Activated naive CD8-positive, alpha-beta T cell treated with anti-CD3 and anti-CD28 coated beads for 36 hours (primary cell): ENCODE measurements around the gene MAGEB16. TPM values are rescaled to one million over a fixed set of nuclear protein-coding genes. Genes with fewer than 3 reads are reported as not detected.

Experiments
- DNase-seq: peaks from one replicate; pipeline ENCODE4 v3.0.0; 2021
- H3K27ac Mint-ChIP-seq: one replicate; pipeline ENCODE4 v1.8.0; 2022; ENCODE audit warnings: mild to moderate bottlenecking, moderate library complexity, mixed read lengths
- H3K27me3 Mint-ChIP-seq: one replicate; pipeline ENCODE4 v1.8.0; 2022; ENCODE audit warnings: mild to moderate bottlenecking, mixed read lengths
- H3K36me3 Mint-ChIP-seq: one replicate; pipeline ENCODE4 v1.8.0; 2021; ENCODE audit warnings: mild to moderate bottlenecking, mixed read lengths
- H3K4me1 Mint-ChIP-seq: one replicate; pipeline ENCODE4 v1.8.0; 2021; ENCODE audit warnings: mixed read lengths
- H3K4me3 Mint-ChIP-seq: one replicate; pipeline ENCODE4 v1.8.0; 2022; ENCODE audit warnings: mild to moderate bottlenecking, moderate library complexity, mixed read lengths
- H3K9me3 Mint-ChIP-seq: one replicate; pipeline ENCODE4 v1.8.0; 2022; ENCODE audit warnings: mixed read lengths
- total RNA-seq, 2 experiments: library from RNA; stranded (reverse); gene quantifications; one replicate each; pipeline ENCODE4 v1.2.3, GENCODE V29; 2021

Gene MAGEB16
- not detected for total RNA-seq

GRCh38 chrX:35798042-35798441 is at the start of gene MAGEB16:
Gene MAGEB16 (plus strand): TSS chrX:35798342. CDS start chrX:35802197, 3,855 bp downstream.
- Mint-ChIP-seq H3K4me1 (no peaks in the 10 kb centered on the region), H3K27ac (no peak within 1 kb of the TSS), H3K27me3 (no peaks in the 10 kb centered on the region), H3K4me3 (no peak within 1 kb of the TSS), H3K9me3 (no peaks in the 10 kb centered on the region), H3K36me3 (no peaks in the 10 kb centered on the region)
- no peak for DNase-seq

- no peaks in the 10 kb centered on the region for H3K4me1 Mint-ChIP-seq
- no peaks in the 10 kb centered on the region for H3K27me3 Mint-ChIP-seq
- no peak overlapping the region for H3K27ac Mint-ChIP-seq
- H3K36me3 Mint-ChIP-seq, result no peaks in the 10 kb centered on the region
- H3K9me3 Mint-ChIP-seq, result no peaks in the 10 kb centered on the region
- DNase-seq, result no peak
- H3K4me3 Mint-ChIP-seq, result no peak overlapping the region
Observed at GRCh38 chrX:35773958-35774564, 24.1 kb upstream of the MAGEB16 start.

GRCh38 chrX:35785075-35785474 is 13.1 kb upstream of the MAGEB16 start:
- Mint-ChIP-seq H3K4me1 (no peaks in the 10 kb centered on the region), H3K4me3 (no peak overlapping the region), H3K27ac (no peak overlapping the region), H3K36me3 (no peaks in the 10 kb centered on the region), H3K9me3 (peaks cover 1% of the 10 kb centered on the region), H3K27me3 (no peaks in the 10 kb centered on the region)
- DNase-seq, result no peak

- no peaks in the 10 kb centered on the region for H3K27me3 Mint-ChIP-seq
- H3K36me3 Mint-ChIP-seq, result no peaks in the 10 kb centered on the region
- DNase-seq, result no peak
- H3K27ac Mint-ChIP-seq, result no peak overlapping the region
- H3K9me3 Mint-ChIP-seq, result peaks cover 1% of the 10 kb centered on the region
- no peak overlapping the region for H3K4me3 Mint-ChIP-seq
- H3K4me1 Mint-ChIP-seq, result no peaks in the 10 kb centered on the region
Observed at GRCh38 chrX:35786271-35786670, 11.9 kb upstream of the MAGEB16 start.

GRCh38 chrX:35787867-35788266 is 10.3 kb upstream of the MAGEB16 start:
- Mint-ChIP-seq H3K27ac (no peak overlapping the region), H3K4me3 (no peak overlapping the region), H3K36me3 (no peaks in the 10 kb centered on the region), H3K9me3 (no peaks in the 10 kb centered on the region), H3K4me1 (no peaks in the 10 kb centered on the region), H3K27me3 (no peaks in the 10 kb centered on the region)
- DNase-seq, result no peak

GRCh38 chrX:35800474-35800873 is 2.3 kb downstream of the MAGEB16 start:
- no peak for DNase-seq
- Mint-ChIP-seq H3K27ac (no peak overlapping the region), H3K4me1 (no peaks in the 10 kb centered on the region), H3K9me3 (no peaks in the 10 kb centered on the region), H3K36me3 (no peaks in the 10 kb centered on the region), H3K27me3 (no peaks in the 10 kb centered on the region), H3K4me3 (no peak overlapping the region)

GRCh38 chrX:35809781-35810180 is 11.6 kb downstream of the MAGEB16 start:
- Mint-ChIP-seq H3K27me3 (no peaks in the 10 kb centered on the region), H3K4me3 (no peak overlapping the region), H3K4me1 (no peaks in the 10 kb centered on the region), H3K9me3 (no peaks in the 10 kb centered on the region), H3K36me3 (no peaks in the 10 kb centered on the region), H3K27ac (no peak overlapping the region)
- no peak for DNase-seq

GRCh38 chrX:35819241-35819640 is 21.1 kb downstream of the MAGEB16 start:
- H3K9me3 Mint-ChIP-seq, result no peaks in the 10 kb centered on the region
- no peaks in the 10 kb centered on the region for H3K27me3 Mint-ChIP-seq
- H3K27ac Mint-ChIP-seq, result no peak overlapping the region
- no peaks in the 10 kb centered on the region for H3K4me1 Mint-ChIP-seq
- H3K36me3 Mint-ChIP-seq, result no peaks in the 10 kb centered on the region
- no peak for DNase-seq
- H3K4me3 Mint-ChIP-seq, result no peak overlapping the region

- no peak overlapping the region for H3K4me3 Mint-ChIP-seq
- DNase-seq, result no peak
- no peaks in the 10 kb centered on the region for H3K27me3 Mint-ChIP-seq
- no peaks in the 10 kb centered on the region for H3K4me1 Mint-ChIP-seq
- no peaks in the 10 kb centered on the region for H3K9me3 Mint-ChIP-seq
- no peak overlapping the region for H3K27ac Mint-ChIP-seq
- H3K36me3 Mint-ChIP-seq, result no peaks in the 10 kb centered on the region
Observed at GRCh38 chrX:35826503-35826902, 28.4 kb downstream of the MAGEB16 start.

GRCh38 chrX:35829501-35829900 is 31.4 kb downstream of the MAGEB16 start:
- no peak overlapping the region for H3K27ac Mint-ChIP-seq
- H3K36me3 Mint-ChIP-seq, result no peaks in the 10 kb centered on the region
- no peaks in the 10 kb centered on the region for H3K27me3 Mint-ChIP-seq
- DNase-seq, result no peak
- no peak overlapping the region for H3K4me3 Mint-ChIP-seq
- no peaks in the 10 kb centered on the region for H3K4me1 Mint-ChIP-seq
- H3K9me3 Mint-ChIP-seq, result no peaks in the 10 kb centered on the region

GRCh38 chrX:35841872-35842271 is 43.7 kb downstream of the MAGEB16 start:
- H3K4me1 Mint-ChIP-seq, result no peaks in the 10 kb centered on the region

GRCh38 chrX:35842674-35843073 is 44.5 kb downstream of the MAGEB16 start:
- H3K9me3 Mint-ChIP-seq, result no peaks in the 10 kb centered on the region
- H3K27me3 Mint-ChIP-seq, result no peaks in the 10 kb centered on the region
- H3K27ac Mint-ChIP-seq, result no peak overlapping the region
- no peak overlapping the region for H3K4me3 Mint-ChIP-seq
- H3K36me3 Mint-ChIP-seq, result no peaks in the 10 kb centered on the region
- no peaks in the 10 kb centered on the region for H3K4me1 Mint-ChIP-seq
- DNase-seq, result no peak

More at GRCh38 chrX:35841872-35842271, 43.7 kb downstream of the MAGEB16 start:
- H3K36me3 Mint-ChIP-seq, result no peaks in the 10 kb centered on the region
- H3K4me3 Mint-ChIP-seq, result no peak overlapping the region
- H3K27me3 Mint-ChIP-seq, result no peaks in the 10 kb centered on the region
- no peaks in the 10 kb centered on the region for H3K9me3 Mint-ChIP-seq
- H3K27ac Mint-ChIP-seq, result no peak overlapping the region
- no peak for DNase-seq

GRCh38 chrX:35847736-35848135 is 49.6 kb downstream of the MAGEB16 start:
- H3K4me1 Mint-ChIP-seq, result no peaks in the 10 kb centered on the region

More at GRCh38 chrX:35847736-35848135, 49.6 kb downstream of the MAGEB16 start:
- Mint-ChIP-seq H3K36me3 (no peaks in the 10 kb centered on the region), H3K9me3 (no peaks in the 10 kb centered on the region), H3K27me3 (no peaks in the 10 kb centered on the region), H3K27ac (no peak overlapping the region), H3K4me3 (no peak overlapping the region)
- no peak for DNase-seq

Other genes starting within 250 kb of the MAGEB16 start
- not detected for gene CFAP47, start 121.4 kb downstream of the MAGEB16 start, total RNA-seq